Measurements from ENCODE around the gene GNG2. TPM values are rescaled to one million over a fixed set of nuclear protein-coding genes. Genes with fewer than 3 reads are reported as not detected.

The GNG2 gene
- total and polyA plus RNA-seq, 3 experiments from 2014 or later: 106 to 218 (median 112) TPM

DNA sequence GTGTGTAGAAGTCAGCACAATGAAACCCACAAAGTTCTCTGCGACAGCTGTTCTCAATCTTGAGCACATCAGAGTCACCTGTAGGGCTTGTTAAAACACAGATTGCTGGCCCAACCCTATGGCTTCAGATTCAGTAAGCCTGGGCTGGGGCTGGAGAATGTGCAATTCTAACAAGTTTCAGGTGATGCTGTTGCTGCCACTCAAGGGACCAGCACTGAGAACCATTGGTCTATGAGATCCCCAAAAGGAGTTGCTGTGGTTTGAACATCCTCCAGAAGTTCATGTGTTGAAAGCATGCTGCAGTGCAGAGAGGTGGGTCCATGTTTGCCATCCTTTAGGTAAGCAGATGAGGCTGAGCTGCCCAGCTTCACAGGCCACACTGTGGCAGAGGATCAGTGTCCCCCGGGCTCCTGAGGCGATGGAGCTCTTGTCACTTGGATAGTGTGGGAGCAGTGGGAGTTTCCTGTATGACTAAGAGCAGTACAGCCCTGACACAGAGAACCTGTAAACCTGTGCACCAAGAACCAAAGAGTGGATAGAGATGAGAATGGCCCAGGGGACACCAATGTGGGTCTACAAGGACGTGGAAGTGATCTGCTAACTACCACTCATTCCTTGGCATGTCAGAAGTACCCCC is 120.9 kb downstream of the GNG2 start:
- Histone ChIP-seq H3K9me3 (ENCODE audit: low read length) (no peaks in the 10 kb centered on the region), H3K27me3 (ENCODE audit: insufficient read depth, low read length, poor library complexity, severe bottlenecking) (no peaks in the 10 kb centered on the region), H3K4me1 (ENCODE audit: insufficient read depth, low read length) (peaks cover 4% of the 10 kb centered on the region), H3K4me3 (ENCODE audit: low read length) (no peak overlapping the region), H3K27ac (ENCODE audit: low read depth, low read length) (no peak overlapping the region), H3K36me3 (ENCODE audit: insufficient read depth, low read length) (no peaks in the 10 kb centered on the region)
- Mint-ChIP-seq H3K9me3 (no peaks in the 10 kb centered on the region), H3K27me3 (no peaks in the 10 kb centered on the region), H3K4me3 (no peak overlapping the region), H3K4me1 (peaks cover 5 to 7% (median 6%) of the 10 kb centered on the region in 3 donors), H3K36me3 (peaks cover 0 to 4% (median 0%) of the 10 kb centered on the region in 3 donors), H3K27ac (peak overlapping the region in 1 of 8 donors; percentile 29)
- DNase-seq: no peak
- ChIA-PET CTCF (interaction anchor here (0.9 to 3.8 kb wide), 5 partner anchors 11 to 290 kb away, joined by 3 to 31 read pairs (median 5); partner anchors contain the start of gene GNG2), POLR2A (interaction anchor here (0.5 kb wide), 1 partner anchor 330 kb away, joined by 3 read pairs; no protein-coding TSS in a partner anchor)

DNA sequence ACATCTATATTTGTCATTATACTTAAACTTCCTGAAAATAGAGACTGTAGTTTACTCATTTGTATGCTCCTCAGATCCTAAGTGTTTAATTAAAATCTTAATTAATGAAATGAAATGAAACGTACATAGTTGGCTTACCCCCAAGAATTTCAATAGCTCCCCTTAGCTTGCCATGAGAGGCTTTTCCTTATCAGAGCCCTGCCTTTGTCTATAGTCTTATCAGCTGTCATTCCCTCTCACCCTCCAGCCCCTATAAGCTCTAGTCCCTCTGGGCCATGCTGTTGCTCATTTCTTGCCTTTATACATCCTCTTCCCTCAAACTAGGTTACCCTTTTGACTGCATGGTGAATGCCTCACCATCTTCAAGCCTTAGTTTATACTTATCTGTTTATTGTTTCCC is 127.8 kb downstream of the GNG2 start:
- peak overlapping the region in 4 of 7 donors; percentile 95 to 97 (median 97) for H3K4me3 Mint-ChIP-seq
- H3K27ac ChIP-seq (ENCODE audit: low read depth, low read length): no peak overlapping the region
- peaks cover 0 to 27% (median 2%) of the 10 kb centered on the region in 3 donors for H3K36me3 Mint-ChIP-seq
- peaks cover 9% of the 10 kb centered on the region for H3K36me3 ChIP-seq (ENCODE audit: insufficient read depth, low read length)
- H3K9me3 Mint-ChIP-seq: no peaks in the 10 kb centered on the region
- ChIA-PET CTCF (interaction anchor here (0.7 to 1.7 kb wide), 2 partner anchors 8 to 10 kb away, joined by 3 to 5 read pairs; no protein-coding TSS in a partner anchor), POLR2A (no interaction called here)
- H3K4me3 ChIP-seq (ENCODE audit: low read length): peak overlapping the region; percentile 94
- DNase-seq: no peak
- H3K27ac Mint-ChIP-seq: peak overlapping the region in 6 of 8 donors; percentile 79 to 99 (median 96)
- no peaks in the 10 kb centered on the region for H3K9me3 ChIP-seq (ENCODE audit: low read length)
- H3K27me3 Mint-ChIP-seq: no peaks in the 10 kb centered on the region
- H3K4me1 Mint-ChIP-seq: peaks cover 31 to 43% (median 39%) of the 10 kb centered on the region in 3 donors
- no peaks in the 10 kb centered on the region for H3K27me3 ChIP-seq (ENCODE audit: insufficient read depth, low read length, poor library complexity, severe bottlenecking)
- H3K4me1 ChIP-seq (ENCODE audit: insufficient read depth, low read length): peaks cover 30% of the 10 kb centered on the region

DNA sequence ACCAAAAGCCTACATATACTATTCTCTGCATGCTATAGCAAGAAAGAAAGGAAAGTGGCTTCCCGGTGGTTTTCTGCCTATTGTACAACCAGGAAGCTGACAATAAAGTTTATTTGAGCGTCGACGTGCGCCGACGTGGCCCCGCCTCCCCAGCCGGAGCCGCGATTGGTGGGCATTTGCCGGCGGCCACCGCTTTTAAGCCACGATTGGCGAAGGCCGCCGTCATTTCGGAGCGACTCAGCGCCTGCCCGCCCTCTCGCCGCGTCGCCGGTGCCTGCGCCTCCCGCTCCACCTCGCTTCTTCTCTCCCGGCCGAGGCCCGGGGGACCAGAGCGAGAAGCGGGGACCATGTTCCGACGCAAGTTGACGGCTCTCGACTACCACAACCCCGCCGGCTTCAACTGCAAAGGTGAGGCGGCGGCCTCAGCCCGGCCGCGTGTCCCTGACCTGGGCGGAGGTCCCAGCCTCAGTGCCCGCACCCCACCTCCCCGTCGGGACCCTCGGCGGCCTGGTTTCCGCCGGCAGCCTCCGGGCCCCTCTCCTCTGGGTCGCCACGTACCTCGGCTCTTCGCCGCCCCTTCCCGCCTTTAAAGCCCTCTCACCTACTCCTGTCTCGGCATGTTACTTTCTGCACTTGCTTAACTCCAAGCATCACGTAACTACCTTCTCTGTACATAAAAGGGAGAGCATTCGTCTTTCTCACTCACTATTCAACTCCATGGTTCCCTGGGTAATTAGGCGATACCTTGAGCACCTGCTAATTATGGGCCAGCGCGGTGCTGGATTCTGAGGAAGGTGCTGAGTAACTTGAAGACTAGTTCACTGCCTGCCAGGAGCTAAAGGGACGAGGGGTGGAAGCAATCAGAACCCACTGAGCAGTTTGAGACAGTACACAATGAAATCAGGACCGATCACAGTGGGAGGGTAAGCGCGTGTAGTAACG is 129.2 kb downstream of the GNG2 start, which contains the start of gene RTRAF:
Gene RTRAF, plus strand, starts transcription at position 254 of the 942 bp plus-strand sequence. Its CDS starts 94 bp downstream, at position 348.
- POLR2A ChIA-PET: no interaction called here
- DNase-seq: peak; percentile 89 to 94 (median 91)
- H3K9me3 Mint-ChIP-seq: no peaks in the 10 kb centered on the region
- CTCF ChIA-PET: interaction anchor here (0.9 to 1.7 kb wide), 2 partner anchors 10 kb away, joined by 3 to 5 read pairs; no protein-coding TSS in a partner anchor
- peak within 1 kb of the TSS; percentile 92 to 97 (median 95) for H3K4me3 Mint-ChIP-seq
- H3K9me3 ChIP-seq (ENCODE audit: low read length): no peaks in the 10 kb centered on the region
- H3K27me3 Mint-ChIP-seq: no peaks in the 10 kb centered on the region
- H3K27me3 ChIP-seq (ENCODE audit: insufficient read depth, low read length, poor library complexity, severe bottlenecking): no peaks in the 10 kb centered on the region
- H3K36me3 Mint-ChIP-seq: peaks cover 0 to 40% (median 6%) of the 10 kb centered on the region in 3 donors
- peak within 1 kb of the TSS; percentile 93 for H3K27ac ChIP-seq (ENCODE audit: low read depth, low read length)
- peaks cover 18% of the 10 kb centered on the region for H3K36me3 ChIP-seq (ENCODE audit: insufficient read depth, low read length)
- H3K4me1 ChIP-seq (ENCODE audit: insufficient read depth, low read length): peaks cover 30% of the 10 kb centered on the region
- peak within 1 kb of the TSS; percentile 79 to 99 (median 96) for H3K27ac Mint-ChIP-seq
- H3K4me1 Mint-ChIP-seq: peaks cover 39 to 53% (median 52%) of the 10 kb centered on the region in 3 donors
- H3K4me3 ChIP-seq (ENCODE audit: low read length): peak within 1 kb of the TSS; percentile 94

DNA sequence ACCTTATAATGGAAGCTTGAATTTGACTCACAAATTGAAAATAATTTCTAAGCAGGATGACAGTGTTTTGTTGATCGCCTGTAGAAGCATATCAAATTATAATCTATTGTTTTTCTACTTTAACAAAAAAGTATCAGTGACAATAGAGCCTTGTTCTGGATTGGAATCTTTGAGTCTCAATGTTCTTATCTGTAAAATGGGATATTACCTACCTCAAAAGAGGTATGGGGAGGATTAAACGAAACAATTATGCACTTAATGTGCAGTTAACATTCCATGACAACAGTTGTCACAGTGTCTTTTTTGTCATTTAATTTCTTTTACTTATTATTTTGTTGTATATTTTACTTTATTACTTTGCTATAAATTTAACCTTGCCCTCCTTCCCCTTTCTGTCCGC is 130.1 kb downstream of the GNG2 start:
- peaks cover 40 to 62% (median 55%) of the 10 kb centered on the region in 3 donors for H3K4me1 Mint-ChIP-seq
- no peaks in the 10 kb centered on the region for H3K9me3 Mint-ChIP-seq
- Histone ChIP-seq H3K27me3 (ENCODE audit: insufficient read depth, low read length, poor library complexity, severe bottlenecking) (no peaks in the 10 kb centered on the region), H3K9me3 (ENCODE audit: low read length) (no peaks in the 10 kb centered on the region), H3K36me3 (ENCODE audit: insufficient read depth, low read length) (peaks cover 27% of the 10 kb centered on the region), H3K4me3 (ENCODE audit: low read length) (peak overlapping the region; percentile 94), H3K27ac (ENCODE audit: low read depth, low read length) (no peak overlapping the region), H3K4me1 (ENCODE audit: insufficient read depth, low read length) (peaks cover 30% of the 10 kb centered on the region)
- H3K27ac Mint-ChIP-seq: peak overlapping the region in 7 of 8 donors; percentile 79 to 99 (median 96)
- ChIA-PET CTCF (interaction anchor here (0.9 kb wide), 1 partner anchor 11 kb away, joined by 3 read pairs; no protein-coding TSS in a partner anchor), POLR2A (no interaction called here)
- DNase-seq: no peak
- peaks cover 0 to 49% (median 5%) of the 10 kb centered on the region in 3 donors for H3K36me3 Mint-ChIP-seq
- H3K27me3 Mint-ChIP-seq: no peaks in the 10 kb centered on the region
- H3K4me3 Mint-ChIP-seq: peak overlapping the region; percentile 92 to 97 (median 95)

DNA sequence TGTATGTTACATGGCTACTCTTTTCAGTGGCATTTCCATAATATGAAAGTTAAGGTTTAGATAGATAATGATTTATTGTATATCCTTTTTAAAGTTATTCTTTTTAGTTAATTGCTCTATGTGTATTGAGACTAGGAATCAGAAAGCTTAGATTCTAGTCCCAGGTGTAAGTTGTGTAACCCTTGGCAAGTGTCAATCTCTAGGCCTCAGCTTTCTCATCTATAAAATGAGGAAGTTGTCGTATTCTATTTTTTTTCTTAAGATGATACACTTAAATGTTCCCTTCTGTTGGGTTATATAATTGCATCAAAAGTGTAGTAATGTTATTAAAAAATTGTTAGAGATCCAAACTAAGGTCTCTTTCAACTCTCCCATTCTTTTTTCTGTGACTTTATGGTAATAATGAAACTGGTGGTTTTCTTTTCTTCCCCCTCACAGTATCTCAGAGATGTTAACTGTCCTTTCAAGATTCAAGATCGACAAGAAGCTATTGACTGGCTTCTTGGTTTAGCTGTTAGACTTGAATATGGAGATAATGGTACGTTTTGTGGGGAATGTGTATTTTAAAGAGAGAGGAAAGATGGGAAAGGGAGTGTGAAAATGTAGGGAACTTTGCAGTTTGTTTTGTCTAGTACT is 133.0 kb downstream of the GNG2 start:
- H3K27ac ChIP-seq (ENCODE audit: low read depth, low read length): no peak overlapping the region
- peaks cover 32% of the 10 kb centered on the region for H3K4me1 ChIP-seq (ENCODE audit: insufficient read depth, low read length)

DNA sequence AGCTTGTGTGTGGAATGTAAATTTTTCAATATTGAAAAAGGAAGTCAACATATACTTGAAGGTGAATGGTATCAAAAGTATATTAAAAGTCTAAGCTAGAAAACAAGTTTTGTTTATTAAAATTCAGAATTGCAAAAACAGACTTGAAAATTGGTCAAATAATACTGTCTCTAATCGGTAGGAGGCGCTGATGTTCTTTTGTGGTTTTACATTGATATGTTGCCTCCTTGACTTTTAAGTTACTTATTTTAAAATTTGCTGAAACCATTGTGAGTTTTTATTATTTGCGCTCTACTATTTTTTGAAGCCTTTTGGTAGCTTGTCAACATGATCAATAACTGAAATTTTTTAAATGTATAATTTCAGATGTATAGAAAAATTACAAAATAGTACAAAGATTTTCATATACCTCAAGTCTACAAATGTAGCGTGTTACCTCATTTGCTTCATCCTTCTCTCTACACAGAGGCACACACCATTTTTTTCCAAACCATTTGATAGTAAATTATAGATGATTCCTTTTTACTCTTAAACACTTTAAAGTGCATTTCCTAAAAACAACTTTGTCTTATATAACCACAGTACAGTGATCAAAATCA is 135.8 kb downstream of the GNG2 start:
- Histone ChIP-seq H3K27me3 (ENCODE audit: insufficient read depth, low read length, poor library complexity, severe bottlenecking) (no peaks in the 10 kb centered on the region), H3K27ac (ENCODE audit: low read depth, low read length) (no peak overlapping the region), H3K4me3 (ENCODE audit: low read length) (no peak overlapping the region), H3K4me1 (ENCODE audit: insufficient read depth, low read length) (peaks cover 15% of the 10 kb centered on the region), H3K36me3 (ENCODE audit: insufficient read depth, low read length) (peaks cover 61% of the 10 kb centered on the region), H3K9me3 (ENCODE audit: low read length) (no peaks in the 10 kb centered on the region)
- Mint-ChIP-seq H3K27me3 (no peaks in the 10 kb centered on the region), H3K27ac (no peak overlapping the region), H3K36me3 (peaks cover 0 to 84% (median 18%) of the 10 kb centered on the region in 3 donors), H3K9me3 (no peaks in the 10 kb centered on the region), H3K4me1 (peaks cover 40 to 61% (median 53%) of the 10 kb centered on the region in 3 donors), H3K4me3 (peak overlapping the region in 1 of 7 donors; percentile 16)
- CTCF ChIA-PET: interaction anchor here (0.6 to 1.5 kb wide), 4 partner anchors 10 to 1329 kb away, joined by 3 to 4 read pairs (median 4); no protein-coding TSS in a partner anchor
- POLR2A ChIA-PET: no interaction called here
- DNase-seq: peak in 2 of 5 donors; percentile 30 to 33

More for the DNA sequence above, 133.0 kb downstream of the GNG2 start:
- Histone ChIP-seq H3K27me3 (ENCODE audit: insufficient read depth, low read length, poor library complexity, severe bottlenecking) (no peaks in the 10 kb centered on the region), H3K9me3 (ENCODE audit: low read length) (no peaks in the 10 kb centered on the region), H3K4me3 (ENCODE audit: low read length) (no peak overlapping the region), H3K36me3 (ENCODE audit: insufficient read depth, low read length) (peaks cover 39% of the 10 kb centered on the region)
- H3K9me3 Mint-ChIP-seq: no peaks in the 10 kb centered on the region
- H3K27ac Mint-ChIP-seq: peak overlapping the region in 5 of 8 donors; percentile 1 to 76 (median 22)
- CTCF ChIA-PET: interaction anchor here (0.9 to 1.6 kb wide), 2 partner anchors 15 to 278 kb away, joined by 4 read pairs; no protein-coding TSS in a partner anchor
- H3K4me1 Mint-ChIP-seq: peaks cover 51 to 74% (median 71%) of the 10 kb centered on the region in 3 donors
- H3K36me3 Mint-ChIP-seq: peaks cover 0 to 69% (median 8%) of the 10 kb centered on the region in 3 donors
- H3K27me3 Mint-ChIP-seq: no peaks in the 10 kb centered on the region
- no peak overlapping the region for H3K4me3 Mint-ChIP-seq
- no peak for DNase-seq
- POLR2A ChIA-PET: no interaction called here

DNA sequence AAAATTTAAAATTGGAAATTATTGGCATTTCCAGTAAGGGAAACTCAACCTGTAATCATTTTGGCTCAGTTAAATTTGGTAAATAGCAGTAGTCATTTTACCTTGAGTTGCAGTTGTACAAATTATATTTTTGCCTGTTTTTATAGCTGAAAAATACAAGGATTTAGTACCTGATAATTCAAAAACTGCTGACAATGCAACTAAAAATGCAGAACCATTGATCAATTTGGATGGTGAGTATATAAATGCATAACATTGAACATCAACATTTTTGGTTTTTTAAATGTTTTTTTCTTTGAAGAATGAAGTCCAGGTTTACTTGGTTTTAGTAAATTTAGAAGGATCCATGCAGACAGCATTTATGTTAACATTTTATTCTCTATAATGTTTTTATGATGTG is 137.9 kb downstream of the GNG2 start:
- Mint-ChIP-seq H3K27ac (no peak overlapping the region), H3K27me3 (no peaks in the 10 kb centered on the region), H3K4me3 (no peak overlapping the region), H3K9me3 (no peaks in the 10 kb centered on the region), H3K4me1 (peaks cover 27 to 43% (median 36%) of the 10 kb centered on the region in 3 donors), H3K36me3 (peaks cover 0 to 88% (median 27%) of the 10 kb centered on the region in 3 donors)
- DNase-seq: no peak
- Histone ChIP-seq H3K36me3 (ENCODE audit: insufficient read depth, low read length) (peaks cover 69% of the 10 kb centered on the region), H3K9me3 (ENCODE audit: low read length) (no peaks in the 10 kb centered on the region), H3K4me3 (ENCODE audit: low read length) (no peak overlapping the region), H3K27me3 (ENCODE audit: insufficient read depth, low read length, poor library complexity, severe bottlenecking) (no peaks in the 10 kb centered on the region), H3K4me1 (ENCODE audit: insufficient read depth, low read length) (peaks cover 4% of the 10 kb centered on the region), H3K27ac (ENCODE audit: low read depth, low read length) (no peak overlapping the region)
- POLR2A ChIA-PET: no interaction called here
- CTCF ChIA-PET: no interaction called here
